ENCODE data around the gene POLR3H. TPM values are rescaled to one million over a fixed set of nuclear protein-coding genes. Genes with fewer than 3 reads are reported as not detected.
"Not testable (repeated sequence)": the region's sequence is repeated elsewhere in the genome, so short reads cannot be mapped to it uniquely, and the experiment has no call there.

POLR3H gene
- total RNA-seq, 1 donor from 2014 or later: 23.8 TPM

- DNase-seq (ENCODE audit: low read depth): peak; percentile 85
These were observed 21.3 kb upstream of the POLR3H start for GRCh38 chr22:41565403-41566054.

- DNase-seq (ENCODE audit: low read depth): no peak
These were observed 20.3 kb upstream of the POLR3H start for GRCh38 chr22:41564563-41564962.

GRCh38 chr22:41563051-41563711, 18.9 kb upstream of the POLR3H start:
- DNase-seq (ENCODE audit: low read depth): peak; percentile 92

GRCh38 chr22:41562461-41562860, 18.2 kb upstream of the POLR3H start:
- no peak for DNase-seq (ENCODE audit: low read depth)

GRCh38 chr22:41561788-41562187, 17.5 kb upstream of the POLR3H start:
- DNase-seq (ENCODE audit: low read depth): no peak

- DNase-seq (ENCODE audit: low read depth): peak; percentile 83
These were observed 17.1 kb upstream of the POLR3H start for GRCh38 chr22:41561335-41561734.

GRCh38 chr22:41560095-41560471, 15.8 kb upstream of the POLR3H start:
- no peak for DNase-seq (ENCODE audit: low read depth)

GRCh38 chr22:41558241-41558630, 14.0 kb upstream of the POLR3H start:
- DNase-seq (ENCODE audit: low read depth): not testable (repeated sequence)

- DNase-seq (ENCODE audit: low read depth): peak; percentile 98
These were observed 13.4 kb upstream of the POLR3H start for GRCh38 chr22:41557401-41558240.

GRCh38 chr22:41556561-41556960, 12.3 kb upstream of the POLR3H start:
- no peak for DNase-seq (ENCODE audit: low read depth)

GRCh38 chr22:41555325-41555982, 11.2 kb upstream of the POLR3H start:
- DNase-seq (ENCODE audit: low read depth): no peak

GRCh38 chr22:41551877-41552582, 7.8 kb upstream of the POLR3H start:
- no peak for DNase-seq (ENCODE audit: low read depth)

GRCh38 chr22:41550952-41551491, 6.8 kb upstream of the POLR3H start:
- DNase-seq (ENCODE audit: low read depth): peak; percentile 75

- DNase-seq (ENCODE audit: low read depth): no peak
These were observed 4.6 kb upstream of the POLR3H start for GRCh38 chr22:41548830-41549211.

GRCh38 chr22:41544671-41545476, 604 bp upstream of the POLR3H start:
- DNase-seq (ENCODE audit: low read depth): no peak

GRCh38 chr22:41542224-41542623, 2.0 kb downstream of the POLR3H start:
- DNase-seq (ENCODE audit: low read depth): no peak

- no peak for DNase-seq (ENCODE audit: low read depth)
These were observed 2.8 kb downstream of the POLR3H start for GRCh38 chr22:41541484-41541883.

GRCh38 chr22:41540365-41540764, 3.9 kb downstream of the POLR3H start:
- DNase-seq (ENCODE audit: low read depth): no peak

GRCh38 chr22:41540006-41540315, 4.3 kb downstream of the POLR3H start:
- no peak for DNase-seq (ENCODE audit: low read depth)
